Measurements from ENCODE around the gene CHIC2.

DNA sequence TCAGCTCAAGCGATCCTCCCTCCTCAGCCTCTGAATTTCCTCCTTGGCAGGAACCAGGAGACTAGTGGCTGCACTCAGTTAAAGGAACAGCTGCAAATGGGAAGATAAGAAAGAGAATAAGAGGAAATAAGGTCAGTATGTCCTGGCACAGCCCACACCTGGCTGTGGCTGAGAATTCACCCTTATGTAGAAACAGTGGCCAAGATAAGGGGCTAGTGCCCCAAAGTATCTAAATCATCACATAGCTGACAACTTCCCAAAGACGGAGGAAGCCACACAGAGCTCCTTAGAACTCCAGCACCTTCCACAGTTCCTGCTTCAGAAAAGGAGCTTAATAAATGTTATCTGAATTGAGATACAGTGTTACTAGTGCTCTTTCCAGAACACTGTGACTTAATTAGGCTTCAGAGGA is 2.3 kb upstream of the CHIC2 start:
- no peak for TF ChIP-seq EZH2 (IDR thresholded peaks at IDR 0.05; ENCODE audit: insufficient read depth, poor library complexity, severe bottlenecking)
- TF ChIP-seq EZH2phosphoT487 (IDR thresholded peaks at IDR 0.05; ENCODE audit: insufficient read depth, low read depth), result no peak

Measured in GM23248 (cell line).